Esophagus muscularis mucosa (tissue), 4 donors: ENCODE results near the gene NPEPL1. TPM values are rescaled to one million over a fixed set of nuclear protein-coding genes. Genes with fewer than 3 reads are reported as not detected.

Experiments
- DNase-seq: peaks from one replicate; pipeline ENCODE4 v3.0.0-alpha.2; 2017; ENCODE audit errors: extremely low spot score
- H3K27ac ChIP-seq, 4 donors: fragments of 200-600 bp; sonication (generic); replicated peaks in 1 of 4; 1 replicate in 3 of 4; 2 replicates in 1 of 4; pipeline ENCODE4 v1.5.1; 2016 to 2019; ENCODE audit warnings: mild to moderate bottlenecking in 1 of 4
- H3K27me3 ChIP-seq, 4 donors: fragments of 200-600 bp; sonication (generic); one replicate each; pipeline versions ENCODE4 v1.5.1 to v1.6.0; 2016 to 2019
- H3K36me3 ChIP-seq, 4 donors: fragments of 200-600 bp; sonication (generic); one replicate each; pipeline ENCODE4 v1.5.1; 2016 to 2019
- H3K4me1 ChIP-seq, 4 donors: fragments of 200-600 bp; sonication (generic); one replicate each; pipeline ENCODE4 v1.5.1; 2016 to 2019
- H3K4me3 ChIP-seq, 4 donors: fragments of 200-600 bp; sonication (generic); 1 replicate in 2 of 4; 2 replicates in 2 of 4; pipeline ENCODE4 v1.5.1; 2016 to 2019; ENCODE audit warnings: mild to moderate bottlenecking in 4 of 4, moderate library complexity in 1 of 4
- H3K9me3 ChIP-seq, 4 donors: fragments of 200-600 bp; sonication (generic); 1 replicate in 3 of 4; 2 replicates in 1 of 4; pipeline ENCODE4 v1.5.1; 2016 to 2019
- EP300 ChIP-seq: sonication (generic); formaldehyde crosslinking; IDR thresholded peaks from one replicate; pipeline ENCODE4 v1.6.1; 2017; ENCODE audit warnings: antibody characterized with exemption
- POLR2A ChIP-seq: fragments of 450-650 bp; IDR thresholded peaks from one replicate; pipeline ENCODE4 v1.6.1; 2017; ENCODE audit warnings: antibody characterized with exemption, moderate library complexity, mild to moderate bottlenecking, low read depth
- POLR2AphosphoS5 ChIP-seq, 2 donors: sonication (generic); formaldehyde crosslinking; IDR thresholded peaks; one replicate each; pipeline ENCODE4 v1.6.1; 2017; ENCODE audit warnings: antibody characterized with exemption in 2 of 2
- WGBS: methylation state at CpG from one replicate; pipeline ENCODE4 v1.1.5; 2018; 5-methylcytosine and 5-hydroxymethylcytosine counted together
- intact Hi-C: fragments of 100-400 bp; cut with DNase I; formaldehyde crosslinking; loops from one replicate; pipeline ENCODE4 v1.15.1; 2023
- total RNA-seq, 4 donors: library from RNA; depleted of rRNA; stranded (reverse); fragments of >200 nt; gene quantifications; one replicate each; pipeline versions ENCODE4 v1.1.0 to v1.2.1, GENCODE V29; 2016
- TF ChIP-seq, protein P1 (sequence below), 3 experiments: fragments of 200-600 bp in 2 of 3; fragments of 450-650 bp in 1 of 3; sonication (generic) in 2 of 3; IDR thresholded peaks; one replicate each; pipeline ENCODE4 v1.5.1; 2017 to 2019; ENCODE audit warnings: antibody characterized with exemption in 3 of 3, mild to moderate bottlenecking in 2 of 3, moderate library complexity in 1 of 3

NPEPL1 gene
- total RNA-seq, 4 donors from 2014 or later: 29.0 to 59.0 (median 50.5) TPM

- Histone ChIP-seq H3K27me3 (no peaks in the 10 kb centered on the region), H3K9me3 (no peaks in the 10 kb centered on the region), H3K36me3 (peaks cover 17 to 73% (median 63%) of the 10 kb centered on the region in 4 donors), H3K27ac (no peak overlapping the region), H3K4me1 (peaks cover 0 to 22% (median 9%) of the 10 kb centered on the region in 4 donors), H3K4me3 (no peak overlapping the region)
- DNase-seq: no peak
- 83% methylated on average over 1 of the region's 1 CpG for WGBS
- TF ChIP-seq, protein P1, sequence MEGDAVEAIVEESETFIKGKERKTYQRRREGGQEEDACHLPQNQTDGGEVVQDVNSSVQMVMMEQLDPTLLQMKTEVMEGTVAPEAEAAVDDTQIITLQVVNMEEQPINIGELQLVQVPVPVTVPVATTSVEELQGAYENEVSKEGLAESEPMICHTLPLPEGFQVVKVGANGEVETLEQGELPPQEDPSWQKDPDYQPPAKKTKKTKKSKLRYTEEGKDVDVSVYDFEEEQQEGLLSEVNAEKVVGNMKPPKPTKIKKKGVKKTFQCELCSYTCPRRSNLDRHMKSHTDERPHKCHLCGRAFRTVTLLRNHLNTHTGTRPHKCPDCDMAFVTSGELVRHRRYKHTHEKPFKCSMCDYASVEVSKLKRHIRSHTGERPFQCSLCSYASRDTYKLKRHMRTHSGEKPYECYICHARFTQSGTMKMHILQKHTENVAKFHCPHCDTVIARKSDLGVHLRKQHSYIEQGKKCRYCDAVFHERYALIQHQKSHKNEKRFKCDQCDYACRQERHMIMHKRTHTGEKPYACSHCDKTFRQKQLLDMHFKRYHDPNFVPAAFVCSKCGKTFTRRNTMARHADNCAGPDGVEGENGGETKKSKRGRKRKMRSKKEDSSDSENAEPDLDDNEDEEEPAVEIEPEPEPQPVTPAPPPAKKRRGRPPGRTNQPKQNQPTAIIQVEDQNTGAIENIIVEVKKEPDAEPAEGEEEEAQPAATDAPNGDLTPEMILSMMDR (IDR thresholded peaks at IDR 0.05): no peak
- TF ChIP-seq POLR2AphosphoS5 (IDR thresholded peaks at IDR 0.05): no peak
- no peak for TF ChIP-seq POLR2A
- TF ChIP-seq EP300: no peak
- intact Hi-C loops: no loop called here
These were observed 22.5 kb upstream of the NPEPL1 start for GRCh38 chr20:58670102-58670501.

- WGBS: 49% methylated on average over 4 of the region's 4 CpGs
- H3K27ac ChIP-seq: no peak overlapping the region
- no peak overlapping the region for H3K4me3 ChIP-seq
- peaks cover 0 to 22% (median 9%) of the 10 kb centered on the region in 4 donors for H3K4me1 ChIP-seq
- H3K36me3 ChIP-seq: peaks cover 22 to 78% (median 68%) of the 10 kb centered on the region in 4 donors
- intact Hi-C loops: no loop called here
- H3K9me3 ChIP-seq: no peaks in the 10 kb centered on the region
- no peaks in the 10 kb centered on the region for H3K27me3 ChIP-seq
- peak; percentile 64 for DNase-seq
- TF ChIP-seq POLR2AphosphoS5 (IDR thresholded peaks at IDR 0.05) (no peak), EP300 (no peak), POLR2A (no peak)
- TF ChIP-seq, protein P1 (IDR thresholded peaks at IDR 0.05): no peak
These were observed 21.9 kb upstream of the NPEPL1 start for GRCh38 chr20:58670659-58671058.

GRCh38 chr20:58673119-58673518 is 19.5 kb upstream of the NPEPL1 start:
- peaks cover 31 to 96% (median 84%) of the 10 kb centered on the region in 4 donors for H3K36me3 ChIP-seq
- H3K27me3 ChIP-seq: no peaks in the 10 kb centered on the region
- WGBS: 97% methylated on average over 9 of the region's 9 CpGs
- H3K27ac ChIP-seq: no peak overlapping the region
- H3K4me1 ChIP-seq: peaks cover 0 to 10% (median 3%) of the 10 kb centered on the region in 4 donors
- intact Hi-C loops: no loop called here
- peak; percentile 17 for DNase-seq
- TF ChIP-seq POLR2A (no peak), EP300 (no peak), POLR2AphosphoS5 (IDR thresholded peaks at IDR 0.05) (no peak)
- TF ChIP-seq, protein P1 (IDR thresholded peaks at IDR 0.05): no peak
- no peak overlapping the region for H3K4me3 ChIP-seq
- H3K9me3 ChIP-seq: no peaks in the 10 kb centered on the region

GRCh38 chr20:58675146-58675584 is 17.4 kb upstream of the NPEPL1 start:
- Histone ChIP-seq H3K27me3 (no peaks in the 10 kb centered on the region), H3K36me3 (peaks cover 31 to 96% (median 82%) of the 10 kb centered on the region in 4 donors), H3K27ac (no peak overlapping the region), H3K4me3 (no peak overlapping the region), H3K9me3 (no peaks in the 10 kb centered on the region), H3K4me1 (peaks cover 0 to 9% (median 2%) of the 10 kb centered on the region in 4 donors)
- 93% methylated on average over 18 of the region's 18 CpGs for WGBS
- intact Hi-C loops: no loop called here
- no peak for DNase-seq
- TF ChIP-seq POLR2A (no peak), EP300 (no peak), POLR2AphosphoS5 (IDR thresholded peaks at IDR 0.05) (no peak)
- TF ChIP-seq, protein P1 (IDR thresholded peaks at IDR 0.05): no peak

DNA sequence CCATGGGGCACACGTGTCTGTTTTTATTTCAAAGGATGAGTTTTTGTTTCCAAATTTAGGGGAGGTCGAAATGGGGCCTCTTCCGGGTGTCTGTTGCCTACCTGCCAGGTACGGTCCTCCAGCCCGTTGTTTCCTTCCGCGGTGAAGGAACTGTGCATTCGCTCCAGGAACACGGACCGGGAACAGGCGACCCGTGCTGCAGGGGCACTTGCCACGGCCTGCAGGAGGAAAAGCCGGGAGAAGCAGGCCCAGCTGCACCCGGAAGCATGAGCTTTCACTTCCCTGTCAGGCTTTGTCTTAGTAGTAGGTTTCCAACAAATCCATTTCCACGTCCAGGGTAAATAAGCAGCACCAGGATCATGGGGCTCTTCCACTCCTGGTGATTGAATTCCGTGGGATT is 17.0 kb upstream of the NPEPL1 start:
- Histone ChIP-seq H3K27ac (no peak overlapping the region), H3K4me1 (peaks cover 0 to 5% (median under 1%) of the 10 kb centered on the region in 4 donors), H3K4me3 (no peak overlapping the region), H3K27me3 (no peaks in the 10 kb centered on the region), H3K9me3 (no peaks in the 10 kb centered on the region), H3K36me3 (peaks cover 34 to 96% (median 82%) of the 10 kb centered on the region in 4 donors)
- WGBS: 80% methylated on average over 17 of the region's 17 CpGs
- intact Hi-C loops: no loop called here
- TF ChIP-seq POLR2AphosphoS5 (IDR thresholded peaks at IDR 0.05) (no peak), POLR2A (no peak), EP300 (no peak)
- TF ChIP-seq, protein P1 (IDR thresholded peaks at IDR 0.05): no peak
- DNase-seq: peak; percentile 45
